Measurements from ENCODE around the gene TFG.
"Not testable (repeated sequence)": the region's sequence is repeated elsewhere in the genome, so short reads cannot be mapped to it uniquely, and the experiment has no call there.

Gene TFG

GRCh38 chr3:100708989-100709841 is at the start of gene TFG:
TFG (plus strand) TSS chr3:100709494; CDS start chr3:100713686, 4,192 bp downstream.
- peak; percentile 98 for DNase-seq

GRCh38 chr3:100661294-100661693 is 48.0 kb upstream of the TFG start:
- not testable (repeated sequence) for DNase-seq

- DNase-seq: no peak
Observed at GRCh38 chr3:100662113-100662823, 47.0 kb upstream of the TFG start.

- peak; percentile 38 for DNase-seq
Observed at GRCh38 chr3:100665230-100665629, 44.1 kb upstream of the TFG start.

- not testable (repeated sequence) for DNase-seq
Observed at GRCh38 chr3:100666699-100667098, 42.6 kb upstream of the TFG start.

GRCh38 chr3:100667316-100667715 is 42.0 kb upstream of the TFG start:
- not testable (repeated sequence) for DNase-seq

- DNase-seq: not testable (repeated sequence)
Observed at GRCh38 chr3:100670995-100671394, 38.3 kb upstream of the TFG start.

GRCh38 chr3:100681496-100681895 is 27.8 kb upstream of the TFG start:
- DNase-seq: no peak

- DNase-seq: no peak
Observed at GRCh38 chr3:100682056-100682853, 27.0 kb upstream of the TFG start.

- no peak for DNase-seq
Observed at GRCh38 chr3:100682854-100683760, 26.2 kb upstream of the TFG start.

- no peak for DNase-seq
Observed at GRCh38 chr3:100693225-100693624, 16.1 kb upstream of the TFG start.

GRCh38 chr3:100695696-100696095 is 13.6 kb upstream of the TFG start:
- DNase-seq: no peak

- no peak for DNase-seq
Observed at GRCh38 chr3:100696161-100696560, 13.1 kb upstream of the TFG start.

- no peak for DNase-seq
Observed at GRCh38 chr3:100697172-100697571, 12.1 kb upstream of the TFG start.

- DNase-seq: no peak
Observed at GRCh38 chr3:100697723-100698285, 11.5 kb upstream of the TFG start.

- no peak for DNase-seq
Observed at GRCh38 chr3:100698736-100699135, 10.6 kb upstream of the TFG start.

- no peak for DNase-seq
Observed at GRCh38 chr3:100700708-100701107, 8.6 kb upstream of the TFG start.

- no peak for DNase-seq
Observed at GRCh38 chr3:100702082-100702979, 7.0 kb upstream of the TFG start.

- DNase-seq: no peak
Observed at GRCh38 chr3:100702980-100703345, 6.3 kb upstream of the TFG start.

GRCh38 chr3:100703865-100704264 is 5.4 kb upstream of the TFG start:
- DNase-seq: no peak

- no peak for DNase-seq
Observed at GRCh38 chr3:100706365-100706764, 2.9 kb upstream of the TFG start.

Data from stimulated activated CD8-positive, alpha-beta memory T cell treated with anti-CD3 and anti-CD28 coated beads, Interleukin-4, amount 100 ng/mL, for 48 hours (primary cell).